ENCODE results near the gene EVI5.
"Not testable (repeated sequence)": the region's sequence is repeated elsewhere in the genome, so short reads cannot be mapped to it uniquely, and the experiment has no call there.

Gene EVI5

DNA sequence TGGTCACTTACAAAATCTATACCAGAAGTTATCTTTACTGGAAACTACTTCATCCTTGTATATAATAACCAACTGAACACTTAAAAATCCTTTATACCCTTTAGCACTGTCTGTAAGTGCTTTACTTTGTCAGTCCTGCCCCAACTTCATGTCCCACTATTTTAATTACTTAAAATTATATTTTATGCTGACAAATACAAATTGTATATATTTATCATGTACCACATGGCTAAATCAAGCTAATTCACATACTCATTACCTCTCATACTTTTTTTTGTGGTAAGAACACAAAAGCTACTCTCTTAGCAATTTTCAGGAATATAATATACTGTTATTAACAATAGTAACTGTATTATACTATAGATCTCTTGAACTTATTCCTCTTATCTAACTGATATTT lies 63.0 kb downstream of the EVI5 start:
- TF ChIP-seq EZH2 (IDR thresholded peaks at IDR 0.05; ENCODE audit: borderline replicate concordance, low read length) (no peak), CTCF (IDR thresholded peaks at IDR 0.05; ENCODE audit: low read length) (no peak)
- Histone ChIP-seq H3K9ac (ENCODE audit: low read length) (no peak overlapping the region), H3K9me2 (ENCODE audit: low read depth, low read length) (no peaks in the 10 kb centered on the region), H3K27ac (ENCODE audit: low read depth, low read length, poor library complexity, severe bottlenecking) (no peak overlapping the region), H3K4me2 (ENCODE audit: low read length) (no peak overlapping the region), H3K9me3 (ENCODE audit: low read length) (no peaks in the 10 kb centered on the region), H3K36me3 (ENCODE audit: insufficient read depth, low read length) (no peaks in the 10 kb centered on the region), H4K20me1 (ENCODE audit: insufficient read depth, low read length) (no peaks in the 10 kb centered on the region), H3K79me2 (ENCODE audit: insufficient read depth, low read length) (no peaks in the 10 kb centered on the region), H3K27me3 (ENCODE audit: insufficient read depth, low read length) (no peaks in the 10 kb centered on the region), H3K4me1 (ENCODE audit: insufficient read depth, low read length, severe bottlenecking) (no peaks in the 10 kb centered on the region), H2AFZ (ENCODE audit: low read length) (no peak overlapping the region), H3F3A (ENCODE audit: insufficient read depth, low read length) (no peaks in the 10 kb centered on the region), H3K4me3 (ENCODE audit: low read depth, low read length, poor library complexity, severe bottlenecking) (no peak overlapping the region)

DNA sequence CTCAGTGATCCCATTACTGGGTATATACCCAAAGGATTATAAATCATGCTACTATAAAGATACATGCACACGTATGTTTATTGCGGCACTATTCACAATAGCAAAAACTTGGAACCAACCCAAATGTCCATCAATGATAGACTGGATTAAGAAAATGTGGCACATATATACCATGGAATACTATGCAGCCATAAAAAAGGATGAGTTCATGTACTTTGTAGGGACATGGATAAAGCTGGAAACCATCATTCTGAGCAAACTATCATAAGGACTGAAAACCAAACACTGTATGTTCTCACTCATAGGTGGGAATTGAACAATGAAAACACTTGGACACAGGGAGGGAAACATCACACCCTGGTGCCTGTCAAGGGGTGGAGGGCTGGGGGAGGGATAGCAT lies 63.8 kb downstream of the EVI5 start:
- not testable (repeated sequence) for H3K4me1 ChIP-seq (ENCODE audit: insufficient read depth, low read length, severe bottlenecking); H3K79me2 ChIP-seq (ENCODE audit: insufficient read depth, low read length); H3K4me3 ChIP-seq (ENCODE audit: low read depth, low read length, poor library complexity, severe bottlenecking); H3K36me3 ChIP-seq (ENCODE audit: insufficient read depth, low read length); H3K9ac ChIP-seq (ENCODE audit: low read length); H3K9me3 ChIP-seq (ENCODE audit: low read length); H3K27me3 ChIP-seq (ENCODE audit: insufficient read depth, low read length); H3K27ac ChIP-seq (ENCODE audit: low read depth, low read length, poor library complexity, severe bottlenecking); H2AFZ ChIP-seq (ENCODE audit: low read length); H3K9me2 ChIP-seq (ENCODE audit: low read depth, low read length); H4K20me1 ChIP-seq (ENCODE audit: insufficient read depth, low read length); H3F3A ChIP-seq (ENCODE audit: insufficient read depth, low read length); H3K4me2 ChIP-seq (ENCODE audit: low read length)

DNA sequence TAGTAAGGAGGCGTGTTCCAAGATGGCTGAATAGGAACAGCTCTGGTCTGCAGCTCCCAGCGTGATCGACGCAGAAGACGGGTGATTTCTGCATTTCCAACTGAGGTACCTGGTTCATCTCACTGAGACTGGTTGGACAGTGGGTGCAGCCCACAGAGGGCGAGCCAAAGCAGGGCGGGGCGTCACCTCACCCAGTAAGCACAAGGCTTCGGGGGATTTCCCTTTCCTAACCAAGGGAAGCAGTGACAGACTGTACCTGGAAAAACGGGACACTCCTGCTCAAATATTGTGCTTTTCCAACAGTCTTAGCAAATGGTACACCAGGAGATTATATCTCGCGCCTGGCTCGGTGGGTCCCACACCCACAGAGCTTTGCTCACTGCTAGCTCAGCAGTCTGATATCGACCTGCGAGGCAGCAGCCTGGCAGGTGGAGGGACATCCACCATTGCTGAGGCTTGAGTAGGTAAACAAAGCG lies 69.4 kb downstream of the EVI5 start:
- not testable (repeated sequence) for H4K20me1 ChIP-seq (ENCODE audit: insufficient read depth, low read length); H3K4me3 ChIP-seq (ENCODE audit: low read depth, low read length, poor library complexity, severe bottlenecking); H3K9me2 ChIP-seq (ENCODE audit: low read depth, low read length); H3K79me2 ChIP-seq (ENCODE audit: insufficient read depth, low read length); H3K4me1 ChIP-seq (ENCODE audit: insufficient read depth, low read length, severe bottlenecking); H3K27me3 ChIP-seq (ENCODE audit: insufficient read depth, low read length); H3K27ac ChIP-seq (ENCODE audit: low read depth, low read length, poor library complexity, severe bottlenecking); H3K4me2 ChIP-seq (ENCODE audit: low read length); H2AFZ ChIP-seq (ENCODE audit: low read length); H3K36me3 ChIP-seq (ENCODE audit: insufficient read depth, low read length); H3F3A ChIP-seq (ENCODE audit: insufficient read depth, low read length); H3K9ac ChIP-seq (ENCODE audit: low read length); H3K9me3 ChIP-seq (ENCODE audit: low read length)

- TF ChIP-seq CTCF (IDR thresholded peaks at IDR 0.05; ENCODE audit: low read length) = no peak
- TF ChIP-seq EZH2 (IDR thresholded peaks at IDR 0.05; ENCODE audit: borderline replicate concordance, low read length) = no peak
These were observed 71.0 kb downstream of the EVI5 start for GRCh38 chr1:92713939-92714338.

More at GRCh38 chr1:92713939-92714338, 71.0 kb downstream of the EVI5 start:
- Histone ChIP-seq H3K79me2 (ENCODE audit: insufficient read depth, low read length) (no peaks in the 10 kb centered on the region), H2AFZ (ENCODE audit: low read length) (no peak overlapping the region), H3K4me1 (ENCODE audit: insufficient read depth, low read length, severe bottlenecking) (no peaks in the 10 kb centered on the region), H3K4me2 (ENCODE audit: low read length) (no peak overlapping the region), H3K9me2 (ENCODE audit: low read depth, low read length) (no peaks in the 10 kb centered on the region), H3K36me3 (ENCODE audit: insufficient read depth, low read length) (no peaks in the 10 kb centered on the region), H3K27me3 (ENCODE audit: insufficient read depth, low read length) (no peaks in the 10 kb centered on the region), H3K4me3 (ENCODE audit: low read depth, low read length, poor library complexity, severe bottlenecking) (no peak overlapping the region), H4K20me1 (ENCODE audit: insufficient read depth, low read length) (no peaks in the 10 kb centered on the region), H3K27ac (ENCODE audit: low read depth, low read length, poor library complexity, severe bottlenecking) (no peak overlapping the region), H3K9ac (ENCODE audit: low read length) (no peak overlapping the region), H3K9me3 (ENCODE audit: low read length) (no peaks in the 10 kb centered on the region), H3F3A (ENCODE audit: insufficient read depth, low read length) (no peaks in the 10 kb centered on the region)

Measured in OCI-LY1 (cell line).